SK-N-SH (cell line): ENCODE results near the gene CACNA2D3. TPM values are rescaled to one million over a fixed set of nuclear protein-coding genes. Genes with fewer than 3 reads are reported as not detected.

Experiments used
- CTCF ChIA-PET: fragments of 300-600, 350-600 bp; formaldehyde crosslinking; extraction: SDS; loops from one replicate; lab custom pipeline; 2021; lab: Yijun Ruan, JAX
- POLR2A ChIA-PET: fragments of 350-600 bp; sonication (Branson Sonifier 250); formaldehyde crosslinking; extraction: SDS; loops from one replicate; lab custom pipeline; 2020; ENCODE audit warnings: antibody characterized with exemption, inconsistent platforms; lab: Yijun Ruan, JAX
- DNase-seq: peaks from one replicate; pipeline ENCODE4 v3.0.0; 2012
- H2AFZ ChIP-seq: fragments of 200-600 bp; sonication (generic); 2 replicates; pipeline ENCODE4 v1.8.1; 2016; ENCODE audit warnings: antibody characterized with exemption, mild to moderate bottlenecking, low read depth
- H3F3A ChIP-seq: fragments of 200-600 bp; sonication (generic); replicated peaks from 2 replicates; pipeline ENCODE3; 2016; ENCODE audit warnings: antibody characterized with exemption, mild to moderate bottlenecking; ENCODE audit not compliant: insufficient read depth
- H3K27ac ChIP-seq, 2 experiments: fragments of 200-500 bp in 1 of 2; fragments of 200-600 bp in 1 of 2; sonication (Bioruptor generic) in 1 of 2; sonication (generic), shearing (Covaris generic) in 1 of 2; 2 replicates each; pipeline versions ENCODE4 v1.5.1 to v1.6.1; 2014 to 2016; ENCODE audit warnings: low read depth in 2 of 2, inconsistent platforms in 1 of 2, low read length in 1 of 2, mild to moderate bottlenecking in 1 of 2, mixed read lengths in 1 of 2
- H3K27me3 ChIP-seq: fragments of 200-600 bp; sonication (generic), shearing (Covaris generic); 2 replicates; pipeline ENCODE4 v1.6.1; 2016; ENCODE audit warnings: mixed run types; ENCODE audit not compliant: insufficient read depth
- H3K36me3 ChIP-seq, 2 experiments: fragments of 200-500 bp in 1 of 2; fragments of 200-600 bp in 1 of 2; sonication (Bioruptor generic) in 1 of 2; sonication (generic) in 1 of 2; replicated peaks in 1 of 2; 2 replicates each; pipeline versions ENCODE3 to v1.5.1; 2014 to 2016; ENCODE audit warnings: low read length in 1 of 2, mild to moderate bottlenecking in 1 of 2; ENCODE audit not compliant: insufficient read depth in 2 of 2, control insufficient read depth in 1 of 2
- H3K4me1 ChIP-seq, 2 experiments: fragments of 200-500 bp in 1 of 2; fragments of 200-600 bp in 1 of 2; sonication (Bioruptor generic) in 1 of 2; sonication (generic), shearing (Covaris generic) in 1 of 2; 2 replicates each; pipeline versions ENCODE4 v1.5.1 to v1.6.1; 2014 to 2016; ENCODE audit warnings: low read depth in 1 of 2, low read length in 1 of 2, mixed run types in 1 of 2; ENCODE audit not compliant: insufficient read depth in 2 of 2, control insufficient read depth in 1 of 2
- H3K4me2 ChIP-seq: fragments of 200-600 bp; sonication (generic), shearing (Covaris generic); 2 replicates; pipeline ENCODE4 v1.6.1; 2017; ENCODE audit warnings: mixed run types
- H3K4me3 ChIP-seq, 2 experiments: fragments of 200-500 bp in 1 of 2; fragments of 200-600 bp in 1 of 2; sonication (Bioruptor generic) in 1 of 2; sonication (generic), shearing (Covaris generic) in 1 of 2; 2 replicates each; pipeline versions ENCODE4 v1.5.1 to v1.8.1; 2014 to 2016; ENCODE audit warnings: low read depth in 2 of 2, inconsistent platforms in 1 of 2, low read length in 1 of 2, mild to moderate bottlenecking in 1 of 2, mixed read lengths in 1 of 2, moderate library complexity in 1 of 2
- H3K79me2 ChIP-seq: fragments of 200-600 bp; sonication (generic); 2 replicates; pipeline ENCODE4 v1.8.1; 2017; ENCODE audit warnings: mild to moderate bottlenecking; ENCODE audit not compliant: insufficient read depth
- H3K9ac ChIP-seq: fragments of 200-600 bp; sonication (generic); 2 replicates; pipeline ENCODE4 v1.6.1; 2017; ENCODE audit warnings: mixed run types
- H3K9me2 ChIP-seq: fragments of 200-600 bp; sonication (generic); 2 replicates; pipeline ENCODE4 v1.6.1; 2017; ENCODE audit warnings: mixed run types
- H3K9me3 ChIP-seq: fragments of 200-600 bp; sonication (generic); 2 replicates; pipeline ENCODE4 v1.6.1; 2017; ENCODE audit warnings: mixed run types, mild to moderate bottlenecking, moderate library complexity
- H4K20me1 ChIP-seq: fragments of 200-600 bp; sonication (generic); 2 replicates; pipeline ENCODE4 v1.6.1; 2017; ENCODE audit warnings: mild to moderate bottlenecking, mixed run types; ENCODE audit not compliant: insufficient read depth
- CTCF ChIP-seq: fragments of 200-600 bp; sonication (generic); IDR thresholded peaks from 2 replicates; pipeline ENCODE4 v1.6.1; 2017; ENCODE audit warnings: antibody characterized with exemption, mild to moderate bottlenecking, moderate library complexity
- ELF1 ChIP-seq: IDR thresholded peaks from 2 replicates; pipeline ENCODE4 v1.4.0; 2012
- FOSL2 ChIP-seq: IDR thresholded peaks from 2 replicates; pipeline ENCODE4 v1.4.0; 2012; ENCODE audit warnings: low read depth, mild to moderate bottlenecking, moderate library complexity, borderline replicate concordance
- NFIC ChIP-seq: IDR thresholded peaks from 2 replicates; pipeline ENCODE4 v1.4.0; 2012; ENCODE audit warnings: borderline replicate concordance
- PBX3 ChIP-seq: IDR thresholded peaks from 2 replicates; pipeline ENCODE4; 2012
- POLR2AphosphoS5 ChIP-seq: IDR thresholded peaks from 2 replicates; pipeline ENCODE4 v1.6.1; 2012; ENCODE audit warnings: low read depth, low read length
- RAD21 ChIP-seq: IDR thresholded peaks from 2 replicates; pipeline ENCODE4 v1.6.1; 2012; ENCODE audit warnings: mild to moderate bottlenecking, low read length
- RCOR1 ChIP-seq: fragments of 150-350 bp; IDR thresholded peaks from 2 replicates; pipeline ENCODE4 v1.6.1; 2017; ENCODE audit warnings: antibody characterized with exemption, low read length
- RFX5 ChIP-seq: IDR thresholded peaks from 2 replicates; pipeline ENCODE4 v1.6.1; 2012; ENCODE audit warnings: mild to moderate bottlenecking, improper control_type of control experiment, low read length
- RXRA ChIP-seq: IDR thresholded peaks from 2 replicates; pipeline ENCODE4 v1.4.0; 2012; ENCODE audit warnings: low read depth, mild to moderate bottlenecking, borderline replicate concordance
- SMC3 ChIP-seq: IDR thresholded peaks from 2 replicates; pipeline ENCODE4 v1.6.1; 2012; ENCODE audit warnings: low read depth, low read length, improper control_type of control experiment
- TAF1 ChIP-seq: IDR thresholded peaks from 2 replicates; pipeline ENCODE4 v1.6.1; 2012; ENCODE audit warnings: low read depth, mild to moderate bottlenecking, low read length, moderate library complexity, borderline replicate concordance
- TCF12 ChIP-seq: IDR thresholded peaks from 2 replicates; pipeline ENCODE4 v1.4.0; 2012
- YY1 ChIP-seq: IDR thresholded peaks from 2 replicates; pipeline ENCODE4 v1.4.0; 2012; ENCODE audit warnings: low read depth, mild to moderate bottlenecking
- WGBS: methylation state at CpG from one replicate; pipeline ENCODE4 v1.1.6; 2017; ENCODE audit warnings: low lambda C conversion rate; 5-methylcytosine and 5-hydroxymethylcytosine counted together
- polyA plus RNA-seq, 3 experiments: library from polyadenylated mRNA; depleted of rRNA; stranded (reverse); fragments of >200 nt; gene quantifications; 2 replicates each; pipeline ENCODE4 v1.2.3, GENCODE V29; 2012

The CACNA2D3 gene
- polyA plus RNA-seq, 1 of the 3 experiments (the other 2 are of a cell fraction): 0.15 TPM

- no peaks in the 10 kb centered on the region for H3K36me3 ChIP-seq
- no peaks in the 10 kb centered on the region for H3K9me3 ChIP-seq
- H3K27me3 ChIP-seq: no peaks in the 10 kb centered on the region
- H3F3A ChIP-seq: no peaks in the 10 kb centered on the region
- WGBS: 42% methylated on average over 9 of the region's 9 CpGs
- H3K4me1 ChIP-seq: no peaks in the 10 kb centered on the region
- no peaks in the 10 kb centered on the region for H3K9me2 ChIP-seq
- peak; percentile 93 for TF ChIP-seq RAD21
- TF ChIP-seq TAF1: no peak
- TF ChIP-seq SMC3: peak; percentile 64
- TF ChIP-seq YY1: no peak
- TF ChIP-seq CTCF: peak; percentile 85
- H3K9ac ChIP-seq: no peak overlapping the region
- no peak overlapping the region; a peak in 1 of 4 replicates for H3K4me3 ChIP-seq
- no peak overlapping the region for H2AFZ ChIP-seq
- H3K27ac ChIP-seq: no peak overlapping the region
- peak; percentile 53 for DNase-seq
- CTCF ChIA-PET: interaction anchor here (0.5 to 6.6 kb wide), 35 partner anchors 9 to 1836 kb away, joined by 3 to 38 read pairs (median 4); no protein-coding TSS in a partner anchor
- POLR2A ChIA-PET: no interaction called here
- H3K79me2 ChIP-seq: no peaks in the 10 kb centered on the region
- H3K4me2 ChIP-seq: no peak overlapping the region
- H4K20me1 ChIP-seq: no peaks in the 10 kb centered on the region
Measured at GRCh38 chr3:54427941-54428871, 305.9 kb downstream of the CACNA2D3 start.

- Histone ChIP-seq H3K4me1 (no peaks in the 10 kb centered on the region), H3K9me3 (no peaks in the 10 kb centered on the region), H3K9me2 (no peaks in the 10 kb centered on the region), H3K36me3 (no peaks in the 10 kb centered on the region), H3K79me2 (no peaks in the 10 kb centered on the region), H3K4me3 (no peak overlapping the region), H3F3A (no peaks in the 10 kb centered on the region), H3K27me3 (no peaks in the 10 kb centered on the region), H2AFZ (no peak overlapping the region), H3K4me2 (no peak overlapping the region), H3K9ac (no peak overlapping the region), H3K27ac (no peak overlapping the region), H4K20me1 (no peaks in the 10 kb centered on the region)
- WGBS: 46% methylated on average over 1 of the region's 1 CpG
- CTCF ChIA-PET: interaction anchor here (1.0 to 1.6 kb wide), 4 partner anchors 9 to 1610 kb away, joined by 3 to 7 read pairs (median 4); no protein-coding TSS in a partner anchor
- POLR2A ChIA-PET: no interaction called here
- no peak for TF ChIP-seq RCOR1
- no peak for TF ChIP-seq TCF12
- TF ChIP-seq PBX3: no peak
- TF ChIP-seq FOSL2: no peak
- no peak for TF ChIP-seq ELF1
- TF ChIP-seq RFX5: no peak
- no peak for TF ChIP-seq NFIC
- no peak for TF ChIP-seq POLR2AphosphoS5
- no peak for TF ChIP-seq SMC3
- TF ChIP-seq RXRA: no peak
- no peak for DNase-seq
Measured at GRCh38 chr3:54432975-54433374, 310.6 kb downstream of the CACNA2D3 start.
